ENCODE results near the gene MYOF. TPM values are rescaled to one million over a fixed set of nuclear protein-coding genes. Genes with fewer than 3 reads are reported as not detected.

Gene MYOF
- total and polyA plus RNA-seq, 3 donors from 2014 or later = 9.4 to 21.4 (median 12.3) TPM

DNA sequence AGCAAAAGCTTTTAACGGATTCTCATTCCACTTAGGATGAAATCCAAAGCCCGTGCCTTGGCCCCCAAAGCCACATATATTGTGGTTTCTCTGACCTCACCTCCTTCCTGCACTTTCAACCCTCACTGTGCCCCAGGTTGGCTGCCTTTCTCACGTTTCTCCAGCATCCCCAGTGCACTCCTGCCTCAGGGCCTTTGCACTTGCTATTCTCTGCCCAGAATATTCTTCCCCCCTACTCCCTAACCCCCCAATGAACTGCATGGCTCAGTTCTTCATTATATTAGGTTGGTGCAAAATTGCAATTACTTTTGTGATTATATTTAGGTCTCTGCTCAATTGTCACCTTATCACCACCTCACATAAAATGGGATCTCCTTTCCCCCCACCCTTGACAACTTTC, 34.2 kb downstream of the MYOF start:
- Histone ChIP-seq H3K4me3 (no peak overlapping the region), H3K27me3 (no peaks in the 10 kb centered on the region), H3K27ac (no peak overlapping the region), H3K9me3 (no peaks in the 10 kb centered on the region), H3K4me1 (no peaks in the 10 kb centered on the region), H3K36me3 (ENCODE audit: low read depth, missing control alignments) (no peaks in the 10 kb centered on the region)
- 58 to 80% methylated on average over 3 of the region's 3 CpGs for WGBS, 2 donors
- intact Hi-C loops (cut with DNase I; ENCODE audit: low total_unique reads) = no loop called here
- TF ChIP-seq, protein P1, sequence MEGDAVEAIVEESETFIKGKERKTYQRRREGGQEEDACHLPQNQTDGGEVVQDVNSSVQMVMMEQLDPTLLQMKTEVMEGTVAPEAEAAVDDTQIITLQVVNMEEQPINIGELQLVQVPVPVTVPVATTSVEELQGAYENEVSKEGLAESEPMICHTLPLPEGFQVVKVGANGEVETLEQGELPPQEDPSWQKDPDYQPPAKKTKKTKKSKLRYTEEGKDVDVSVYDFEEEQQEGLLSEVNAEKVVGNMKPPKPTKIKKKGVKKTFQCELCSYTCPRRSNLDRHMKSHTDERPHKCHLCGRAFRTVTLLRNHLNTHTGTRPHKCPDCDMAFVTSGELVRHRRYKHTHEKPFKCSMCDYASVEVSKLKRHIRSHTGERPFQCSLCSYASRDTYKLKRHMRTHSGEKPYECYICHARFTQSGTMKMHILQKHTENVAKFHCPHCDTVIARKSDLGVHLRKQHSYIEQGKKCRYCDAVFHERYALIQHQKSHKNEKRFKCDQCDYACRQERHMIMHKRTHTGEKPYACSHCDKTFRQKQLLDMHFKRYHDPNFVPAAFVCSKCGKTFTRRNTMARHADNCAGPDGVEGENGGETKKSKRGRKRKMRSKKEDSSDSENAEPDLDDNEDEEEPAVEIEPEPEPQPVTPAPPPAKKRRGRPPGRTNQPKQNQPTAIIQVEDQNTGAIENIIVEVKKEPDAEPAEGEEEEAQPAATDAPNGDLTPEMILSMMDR (IDR thresholded peaks at IDR 0.05) = no peak
- TF ChIP-seq POLR2A (IDR thresholded peaks at IDR 0.05) = no peak
- no peak for DNase-seq

DNA sequence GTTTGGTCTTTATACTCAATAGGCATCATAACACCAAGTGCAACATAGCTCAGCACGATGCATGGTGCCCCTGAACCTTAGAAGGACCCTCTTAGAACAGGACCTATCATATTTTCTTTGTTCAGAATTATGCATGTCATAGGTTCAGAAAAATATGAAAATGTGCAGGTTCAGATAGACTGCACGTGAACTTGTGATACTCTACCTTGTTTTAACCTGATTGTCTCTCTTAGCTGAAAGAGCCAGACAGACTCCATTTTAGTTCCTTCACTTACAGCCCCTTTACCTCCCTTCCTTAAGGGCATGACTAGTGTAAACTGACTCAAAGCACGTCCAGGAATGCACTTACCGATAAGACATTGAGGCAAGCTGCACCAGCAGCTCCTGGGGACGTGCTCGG, 35.1 kb downstream of the MYOF start:
- no peaks in the 10 kb centered on the region for H3K4me1 ChIP-seq
- DNase-seq = no peak
- no peak overlapping the region for H3K27ac ChIP-seq
- no peaks in the 10 kb centered on the region for H3K27me3 ChIP-seq
- intact Hi-C loops (cut with DNase I; ENCODE audit: low total_unique reads) = no loop called here
- WGBS, 2 donors = 75 to 81% methylated on average over 6 of the region's 6 CpGs
- TF ChIP-seq, protein P1 (IDR thresholded peaks at IDR 0.05) = no peak
- TF ChIP-seq POLR2A (IDR thresholded peaks at IDR 0.05) = no peak
- H3K4me3 ChIP-seq = no peak overlapping the region
- H3K36me3 ChIP-seq (ENCODE audit: low read depth, missing control alignments) = no peaks in the 10 kb centered on the region
- H3K9me3 ChIP-seq = no peaks in the 10 kb centered on the region

DNA sequence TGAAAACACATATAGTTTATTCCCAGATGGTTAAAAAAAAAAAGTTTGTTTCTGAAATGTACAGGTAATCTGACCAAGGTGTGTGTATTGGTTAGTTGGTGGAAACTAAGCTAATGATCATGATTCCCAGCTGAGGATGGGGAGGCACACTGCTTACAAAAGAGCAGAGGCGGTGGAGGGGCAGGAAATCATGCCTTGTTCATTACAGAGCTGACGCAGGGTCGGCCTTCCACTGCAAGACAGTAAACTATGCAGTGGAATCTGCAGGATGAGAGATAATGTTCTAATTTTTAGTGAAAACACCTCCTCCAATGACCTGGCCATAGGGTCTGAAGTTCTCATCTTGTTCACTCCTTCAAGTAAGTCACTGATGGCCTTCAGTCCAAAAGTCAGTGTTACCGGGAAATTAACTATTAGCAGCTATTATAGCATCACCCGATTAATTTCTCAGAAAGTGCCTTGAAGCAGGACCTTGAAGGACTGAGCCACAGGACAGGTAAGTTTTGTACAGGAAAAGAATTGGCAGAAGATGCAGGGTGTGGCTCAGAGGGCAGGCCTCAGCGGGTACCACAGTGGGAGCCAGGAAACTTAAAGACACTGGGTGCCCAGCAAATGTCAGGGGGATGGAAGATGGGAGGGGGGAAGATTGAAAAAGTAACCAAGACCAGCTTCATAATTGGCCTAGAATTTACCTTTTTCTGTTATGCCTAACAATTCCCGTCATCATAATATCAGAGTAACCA, 36.0 kb downstream of the MYOF start:
- Histone ChIP-seq H3K36me3 (ENCODE audit: low read depth, missing control alignments) (no peaks in the 10 kb centered on the region), H3K4me1 (no peaks in the 10 kb centered on the region), H3K27ac (peak overlapping the region in 1 of 2 donors; percentile 70), H3K27me3 (no peaks in the 10 kb centered on the region), H3K4me3 (no peak overlapping the region), H3K9me3 (no peaks in the 10 kb centered on the region)
- TF ChIP-seq POLR2A (IDR thresholded peaks at IDR 0.05) = no peak
- TF ChIP-seq, protein P1 (IDR thresholded peaks at IDR 0.05) = no peak
- intact Hi-C loops (cut with DNase I; ENCODE audit: low total_unique reads) = no loop called here
- DNase-seq = no peak
- WGBS, 2 donors = 60 to 79% methylated on average over 7 of the region's 7 CpGs

DNA sequence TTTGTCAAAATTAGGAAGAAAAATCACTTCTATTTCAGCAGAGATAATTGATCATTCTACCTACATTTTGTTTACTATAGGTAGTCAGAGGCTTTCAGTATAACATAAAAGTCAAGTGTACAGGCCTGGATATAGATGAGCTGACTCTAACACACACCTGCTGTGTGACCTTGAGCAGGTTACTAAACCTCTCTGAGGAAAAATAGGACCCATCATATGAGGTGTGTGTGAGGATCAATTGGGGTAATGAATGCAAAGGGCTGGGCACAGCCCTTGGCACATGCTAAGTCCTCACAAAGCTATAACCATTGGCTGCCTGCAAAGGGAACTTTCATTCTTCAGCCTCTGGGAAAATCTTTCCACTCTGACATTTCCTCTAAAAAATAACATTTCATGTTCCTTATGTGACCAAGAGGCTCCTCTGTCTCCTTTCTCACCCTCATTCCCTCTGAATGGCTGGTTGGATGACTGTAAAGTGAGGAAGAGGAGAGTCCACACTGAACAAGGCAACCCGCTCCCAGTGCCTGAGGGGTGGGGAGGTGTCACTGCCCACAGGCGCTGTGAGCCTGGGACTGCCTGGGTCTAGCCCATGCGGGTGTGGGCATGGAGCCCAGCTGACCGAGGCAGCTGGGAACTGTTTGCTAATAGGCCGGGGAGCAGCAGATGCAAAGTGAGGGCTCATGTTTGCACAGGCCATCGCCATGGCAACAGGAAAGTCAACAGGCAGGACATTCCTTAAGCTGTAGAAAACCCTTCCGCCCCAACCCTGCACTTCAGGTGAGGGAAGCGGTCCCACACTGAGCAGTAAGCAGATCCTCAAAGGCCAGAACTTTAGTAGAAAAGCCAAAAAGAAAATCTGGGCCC, 36.8 kb downstream of the MYOF start:
- TF ChIP-seq, protein P1 (IDR thresholded peaks at IDR 0.05) = no peak
- TF ChIP-seq POLR2A (IDR thresholded peaks at IDR 0.05) = no peak
- intact Hi-C loops (cut with DNase I; ENCODE audit: low total_unique reads) = no loop called here
- no peaks in the 10 kb centered on the region for H3K27me3 ChIP-seq
- no peak overlapping the region for H3K4me3 ChIP-seq
- DNase-seq = peak; percentile 81
- WGBS, 2 donors = 32 to 43% methylated on average over 7 to 8 of the region's 8 CpGs
- H3K36me3 ChIP-seq (ENCODE audit: low read depth, missing control alignments) = no peaks in the 10 kb centered on the region
- H3K27ac ChIP-seq = peak overlapping the region in 1 of 2 donors; percentile 70
- H3K4me1 ChIP-seq = no peaks in the 10 kb centered on the region
- no peaks in the 10 kb centered on the region for H3K9me3 ChIP-seq
